Measurements from ENCODE around the gene CACNA1C.

DNA sequence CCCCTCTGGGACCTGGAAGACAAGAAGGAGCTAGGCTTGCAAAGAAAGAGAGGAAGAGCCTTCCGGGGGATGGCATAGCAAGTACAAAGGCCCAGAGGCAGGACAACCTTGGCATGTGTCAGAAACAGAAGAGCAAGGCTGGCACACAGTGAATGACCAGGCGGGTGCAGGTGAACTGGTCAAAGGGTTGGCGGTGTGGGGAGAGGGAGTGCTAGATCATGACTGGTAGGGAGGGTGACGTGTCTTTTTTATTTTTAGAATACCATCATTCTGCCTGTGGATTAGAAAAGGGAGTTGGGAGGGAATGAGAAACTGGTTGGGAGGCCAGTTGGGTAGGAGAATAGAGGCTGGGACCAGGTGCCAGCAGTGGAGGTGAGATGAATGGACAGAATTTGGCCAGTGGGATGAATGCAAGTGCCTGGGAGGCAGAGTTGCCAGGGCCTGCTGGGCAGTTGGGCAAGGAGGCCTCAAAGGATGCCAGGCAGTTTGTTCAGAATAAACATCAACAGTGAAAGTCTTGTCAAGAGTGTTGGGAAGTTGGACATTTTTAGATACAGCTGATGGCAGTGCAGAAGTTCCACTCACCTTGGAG is 168.3 kb downstream of the CACNA1C start:
- TF ChIP-seq, protein P1, sequence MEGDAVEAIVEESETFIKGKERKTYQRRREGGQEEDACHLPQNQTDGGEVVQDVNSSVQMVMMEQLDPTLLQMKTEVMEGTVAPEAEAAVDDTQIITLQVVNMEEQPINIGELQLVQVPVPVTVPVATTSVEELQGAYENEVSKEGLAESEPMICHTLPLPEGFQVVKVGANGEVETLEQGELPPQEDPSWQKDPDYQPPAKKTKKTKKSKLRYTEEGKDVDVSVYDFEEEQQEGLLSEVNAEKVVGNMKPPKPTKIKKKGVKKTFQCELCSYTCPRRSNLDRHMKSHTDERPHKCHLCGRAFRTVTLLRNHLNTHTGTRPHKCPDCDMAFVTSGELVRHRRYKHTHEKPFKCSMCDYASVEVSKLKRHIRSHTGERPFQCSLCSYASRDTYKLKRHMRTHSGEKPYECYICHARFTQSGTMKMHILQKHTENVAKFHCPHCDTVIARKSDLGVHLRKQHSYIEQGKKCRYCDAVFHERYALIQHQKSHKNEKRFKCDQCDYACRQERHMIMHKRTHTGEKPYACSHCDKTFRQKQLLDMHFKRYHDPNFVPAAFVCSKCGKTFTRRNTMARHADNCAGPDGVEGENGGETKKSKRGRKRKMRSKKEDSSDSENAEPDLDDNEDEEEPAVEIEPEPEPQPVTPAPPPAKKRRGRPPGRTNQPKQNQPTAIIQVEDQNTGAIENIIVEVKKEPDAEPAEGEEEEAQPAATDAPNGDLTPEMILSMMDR (conservative IDR thresholded peaks at IDR 0.05) = no peak
- no peak for TF ChIP-seq EZH2 (IDR thresholded peaks at IDR 0.05; ENCODE audit: low read depth)

All from PC-9 (cell line).